WERI-Rb-1 (cell line): ENCODE data around the gene MYF5.
A peak's percentile ranks its signal among the peaks of the same experiment; 100 is the strongest.

Experiments used
- DNase-seq: peaks from one replicate; pipeline ENCODE4 v3.0.0-alpha.2; 2020
- H3K27ac ChIP-seq: fragments of 250-450 bp; sonication (Bioruptor Pico); 2 replicates; pipeline ENCODE4 v1.5.1; 2020; ENCODE audit warnings: mild to moderate bottlenecking, moderate library complexity
- H3K27me3 ChIP-seq: fragments of 250-450 bp; sonication (Bioruptor Pico); 2 replicates; pipeline ENCODE4 v1.5.1; 2021; ENCODE audit warnings: mild to moderate bottlenecking, low read depth, moderate library complexity; ENCODE audit not compliant: insufficient read depth, severe bottlenecking
- H3K36me3 ChIP-seq: fragments of 250-450 bp; sonication (Bioruptor Pico); 2 replicates; pipeline ENCODE4 v1.5.1; 2020; ENCODE audit warnings: mild to moderate bottlenecking, moderate library complexity
- H3K4me3 ChIP-seq: 2 replicates; pipeline ENCODE4 v1.5.1; 2011; ENCODE audit warnings: low read depth, mild to moderate bottlenecking, control low read depth, low read length
- H3K9me3 ChIP-seq: fragments of 250-450 bp; sonication (Bioruptor Pico); 2 replicates; pipeline ENCODE4 v1.5.1; 2021; ENCODE audit warnings: mild to moderate bottlenecking, moderate library complexity; ENCODE audit not compliant: severe bottlenecking
- TF ChIP-seq, protein P1 (sequence below): IDR thresholded peaks from 2 replicates; pipeline ENCODE4 v1.5.1; 2011; ENCODE audit warnings: low read depth, mild to moderate bottlenecking, control low read depth, inconsistent platforms, low read length

MYF5 gene

DNA sequence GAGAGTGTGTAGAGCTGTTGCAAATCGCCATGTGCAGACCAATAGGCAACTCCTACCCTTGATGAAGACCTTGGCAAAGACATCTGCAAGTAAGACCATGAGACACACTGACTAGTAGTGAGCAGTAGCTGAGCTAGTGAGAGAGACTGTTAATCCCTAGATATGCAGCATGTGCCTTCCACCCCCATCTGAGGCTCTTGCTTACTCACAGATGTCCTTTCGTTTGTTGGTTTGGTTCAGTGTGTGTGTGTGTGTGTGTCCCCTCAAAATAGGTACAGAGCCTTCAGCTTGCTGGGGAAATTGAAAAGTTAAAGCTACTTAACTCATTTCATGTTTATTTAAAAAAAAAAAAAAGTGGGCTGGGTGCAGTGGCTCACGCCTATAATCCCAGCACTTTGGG lies 37.6 kb downstream of the MYF5 start:
- Histone ChIP-seq H3K36me3 (no peaks in the 10 kb centered on the region), H3K9me3 (no peaks in the 10 kb centered on the region), H3K27me3 (no peaks in the 10 kb centered on the region), H3K4me3 (no peak overlapping the region), H3K27ac (no peak overlapping the region)
- TF ChIP-seq, protein P1, sequence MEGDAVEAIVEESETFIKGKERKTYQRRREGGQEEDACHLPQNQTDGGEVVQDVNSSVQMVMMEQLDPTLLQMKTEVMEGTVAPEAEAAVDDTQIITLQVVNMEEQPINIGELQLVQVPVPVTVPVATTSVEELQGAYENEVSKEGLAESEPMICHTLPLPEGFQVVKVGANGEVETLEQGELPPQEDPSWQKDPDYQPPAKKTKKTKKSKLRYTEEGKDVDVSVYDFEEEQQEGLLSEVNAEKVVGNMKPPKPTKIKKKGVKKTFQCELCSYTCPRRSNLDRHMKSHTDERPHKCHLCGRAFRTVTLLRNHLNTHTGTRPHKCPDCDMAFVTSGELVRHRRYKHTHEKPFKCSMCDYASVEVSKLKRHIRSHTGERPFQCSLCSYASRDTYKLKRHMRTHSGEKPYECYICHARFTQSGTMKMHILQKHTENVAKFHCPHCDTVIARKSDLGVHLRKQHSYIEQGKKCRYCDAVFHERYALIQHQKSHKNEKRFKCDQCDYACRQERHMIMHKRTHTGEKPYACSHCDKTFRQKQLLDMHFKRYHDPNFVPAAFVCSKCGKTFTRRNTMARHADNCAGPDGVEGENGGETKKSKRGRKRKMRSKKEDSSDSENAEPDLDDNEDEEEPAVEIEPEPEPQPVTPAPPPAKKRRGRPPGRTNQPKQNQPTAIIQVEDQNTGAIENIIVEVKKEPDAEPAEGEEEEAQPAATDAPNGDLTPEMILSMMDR = no peak
- no peak for DNase-seq

GRCh38 chr12:80756875-80757274 lies 40.2 kb downstream of the MYF5 start:
- TF ChIP-seq, protein P1 = no peak
- Histone ChIP-seq H3K4me3 (no peak overlapping the region), H3K9me3 (no peaks in the 10 kb centered on the region), H3K36me3 (no peaks in the 10 kb centered on the region), H3K27ac (no peak overlapping the region), H3K27me3 (no peaks in the 10 kb centered on the region)
- no peak for DNase-seq

DNA sequence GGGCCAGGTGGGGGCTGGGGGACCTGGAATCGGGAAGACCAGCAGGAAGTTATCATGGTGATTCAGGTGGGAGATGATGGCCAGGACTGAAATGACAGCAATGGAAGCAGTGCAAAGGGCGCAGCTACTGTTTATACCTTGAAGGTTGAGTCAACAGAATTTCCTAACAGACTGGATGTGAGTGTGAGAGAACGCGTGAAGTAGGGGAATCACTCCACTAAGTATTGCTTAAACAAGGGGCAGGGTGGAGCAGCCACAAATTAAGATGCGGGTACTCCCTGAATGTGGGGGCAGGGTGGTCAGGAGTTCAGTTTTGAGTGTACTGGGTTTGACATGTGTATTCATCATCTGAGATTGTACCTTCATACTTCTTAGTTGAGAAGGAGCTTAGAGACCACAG lies 45.1 kb downstream of the MYF5 start:
- Histone ChIP-seq H3K4me3 (no peak overlapping the region), H3K27ac (no peak overlapping the region), H3K27me3 (no peaks in the 10 kb centered on the region), H3K36me3 (no peaks in the 10 kb centered on the region), H3K9me3 (no peaks in the 10 kb centered on the region)
- no peak for DNase-seq
- TF ChIP-seq, protein P1 = no peak

DNA sequence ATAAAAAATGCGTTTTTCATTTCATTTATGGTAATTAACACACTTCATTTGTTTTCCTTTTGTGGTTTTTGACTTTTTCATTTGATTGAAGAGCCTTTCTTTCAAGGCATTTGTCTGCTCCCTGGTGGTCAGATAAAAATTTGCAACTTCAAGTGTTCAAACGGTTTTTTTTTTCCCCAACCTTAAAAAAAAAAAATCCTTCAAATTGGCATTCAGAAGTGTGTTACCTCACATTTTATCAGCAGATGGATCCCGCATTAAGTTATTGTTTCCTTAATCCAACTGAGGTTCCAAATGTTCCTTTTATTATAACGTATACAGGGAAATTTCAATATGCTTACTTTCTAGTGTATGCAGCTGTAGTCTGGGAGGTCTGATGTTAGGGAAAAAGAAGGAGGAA lies 47.2 kb downstream of the MYF5 start:
- Histone ChIP-seq H3K4me3 (no peak overlapping the region), H3K9me3 (no peaks in the 10 kb centered on the region), H3K27me3 (no peaks in the 10 kb centered on the region), H3K36me3 (no peaks in the 10 kb centered on the region), H3K27ac (no peak overlapping the region)
- TF ChIP-seq, protein P1 = peak; percentile 30; the same call in 1 of the 2 replicates
- peak; percentile 24 for DNase-seq

DNA sequence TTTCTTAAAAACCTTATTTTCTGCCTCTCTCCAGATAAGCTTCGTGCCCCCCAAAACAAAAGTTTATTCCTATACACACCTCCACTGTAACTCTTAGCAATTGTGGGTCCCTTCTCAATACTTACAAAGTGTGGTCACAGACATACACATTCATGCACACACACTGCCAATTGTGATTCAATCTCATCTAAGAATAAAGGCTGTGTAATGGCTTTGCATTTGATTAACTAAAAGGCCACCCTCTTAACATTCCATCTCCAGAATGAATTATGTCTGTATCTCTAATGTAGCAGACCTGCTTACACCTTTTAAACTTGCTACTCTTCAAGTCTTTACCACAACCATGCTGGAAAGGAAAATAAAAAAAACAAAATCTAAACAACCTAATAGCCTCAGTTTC lies 49.5 kb downstream of the MYF5 start:
- no peak overlapping the region for H3K4me3 ChIP-seq
- no peak for DNase-seq

DNA sequence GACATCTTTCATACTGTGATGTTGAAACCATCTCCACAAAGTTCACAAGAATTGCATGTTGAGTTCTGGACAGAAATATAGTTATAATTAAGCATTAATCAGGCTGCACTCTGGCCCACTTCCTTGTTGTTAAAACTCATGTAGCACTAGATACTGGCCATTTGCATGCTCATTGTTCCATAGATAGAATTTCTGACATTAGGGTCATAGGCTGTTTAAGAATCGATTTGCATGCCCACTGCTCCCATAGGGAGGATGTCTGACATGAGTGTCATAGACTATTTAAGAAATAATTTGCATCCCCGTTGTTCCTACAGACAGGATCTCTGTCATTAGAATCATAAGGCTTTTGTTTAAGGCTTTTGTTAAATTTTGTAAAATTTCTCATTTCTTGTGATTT lies 50.2 kb downstream of the MYF5 start:
- Histone ChIP-seq H3K36me3 (no peaks in the 10 kb centered on the region), H3K9me3 (no peaks in the 10 kb centered on the region), H3K27ac (no peak overlapping the region), H3K27me3 (no peaks in the 10 kb centered on the region), H3K4me3 (no peak overlapping the region)
- DNase-seq = no peak
- TF ChIP-seq, protein P1 = no peak

More for the DNA sequence above, 49.5 kb downstream of the MYF5 start:
- Histone ChIP-seq H3K27ac (no peak overlapping the region), H3K36me3 (no peaks in the 10 kb centered on the region), H3K27me3 (no peaks in the 10 kb centered on the region), H3K9me3 (no peaks in the 10 kb centered on the region)
- TF ChIP-seq, protein P1 = no peak
